Measurements from ENCODE around the gene SLC25A52.
"Not testable (repeated sequence)": the region's sequence is repeated elsewhere in the genome, so short reads cannot be mapped to it uniquely, and the experiment has no call there.

The SLC25A52 gene

GRCh38 chr18:31741097-31741735, 19.5 kb downstream of the SLC25A52 start:
- peak; percentile 79 for FAIRE-seq
- no peak for DNase-seq (ENCODE audit: insufficient read length, low spot score)

- FAIRE-seq (no peak), DNase-seq (ENCODE audit: insufficient read length, low spot score) (no peak)
Measured at GRCh38 chr18:31740180-31740579, 20.5 kb downstream of the SLC25A52 start.

GRCh38 chr18:31739651-31740050, 21.0 kb downstream of the SLC25A52 start:
- no peak for DNase-seq (ENCODE audit: insufficient read length, low spot score)
- FAIRE-seq = no peak

GRCh38 chr18:31738460-31739407, 21.9 kb downstream of the SLC25A52 start:
- no peak for DNase-seq (ENCODE audit: insufficient read length, low spot score)
- no peak for FAIRE-seq

- DNase-seq (ENCODE audit: insufficient read length, low spot score) = no peak
- FAIRE-seq = peak; percentile 80
Measured at GRCh38 chr18:31736630-31737029, 24.1 kb downstream of the SLC25A52 start.

GRCh38 chr18:31731628-31732027, 29.1 kb downstream of the SLC25A52 start:
- DNase-seq (ENCODE audit: insufficient read length, low spot score) (no peak), FAIRE-seq (no peak)

- DNase-seq (ENCODE audit: insufficient read length, low spot score); FAIRE-seq: not testable (repeated sequence)
Measured at GRCh38 chr18:31729196-31729595, 31.5 kb downstream of the SLC25A52 start.

- FAIRE-seq (no peak), DNase-seq (ENCODE audit: insufficient read length, low spot score) (no peak)
Measured at GRCh38 chr18:31723990-31724711, 36.5 kb downstream of the SLC25A52 start.

GRCh38 chr18:31723639-31723989, 37.1 kb downstream of the SLC25A52 start:
- DNase-seq (ENCODE audit: insufficient read length, low spot score) (no peak), FAIRE-seq (no peak)

GRCh38 chr18:31722369-31722957, 38.2 kb downstream of the SLC25A52 start:
- DNase-seq (ENCODE audit: insufficient read length, low spot score) (peak; percentile 66), FAIRE-seq (peak; percentile 98)

GRCh38 chr18:31721601-31722000, 39.1 kb downstream of the SLC25A52 start:
- DNase-seq (ENCODE audit: insufficient read length, low spot score) = no peak
- FAIRE-seq = no peak

- no peak for DNase-seq (ENCODE audit: insufficient read length, low spot score)
- no peak for FAIRE-seq
Measured at GRCh38 chr18:31720867-31721266, 39.8 kb downstream of the SLC25A52 start.

- DNase-seq (ENCODE audit: insufficient read length, low spot score) = no peak
- FAIRE-seq = no peak
Measured at GRCh38 chr18:31719363-31720006, 41.2 kb downstream of the SLC25A52 start.

- no peak for DNase-seq (ENCODE audit: insufficient read length, low spot score)
- no peak for FAIRE-seq
Measured at GRCh38 chr18:31718386-31718785, 42.3 kb downstream of the SLC25A52 start.

- DNase-seq (ENCODE audit: insufficient read length, low spot score) = no peak
- FAIRE-seq = no peak
Measured at GRCh38 chr18:31716362-31716761, 44.3 kb downstream of the SLC25A52 start.

- FAIRE-seq = peak; percentile 66
- DNase-seq (ENCODE audit: insufficient read length, low spot score) = no peak
Measured at GRCh38 chr18:31711365-31712172, 49.1 kb downstream of the SLC25A52 start.

- FAIRE-seq (no peak), DNase-seq (ENCODE audit: insufficient read length, low spot score) (no peak)
Measured at GRCh38 chr18:31710826-31711225, 49.9 kb downstream of the SLC25A52 start.
